IPS-15b (cell line): ENCODE data around the gene MYLK2.
"Not testable (repeated sequence)": the region's sequence is repeated elsewhere in the genome, so short reads cannot be mapped to it uniquely, and the experiment has no call there.

Experiments used
- H3K27me3 ChIP-seq: one replicate; pipeline ENCODE4 v1.6.1; 2013; ENCODE audit warnings: low read length; ENCODE audit not compliant: control insufficient read depth, insufficient read depth
- H3K36me3 ChIP-seq: one replicate; pipeline ENCODE4 v1.6.1; 2013; ENCODE audit warnings: low read length; ENCODE audit not compliant: control insufficient read depth, insufficient read depth
- H3K4me1 ChIP-seq: one replicate; pipeline ENCODE4 v1.6.1; 2013; ENCODE audit warnings: mild to moderate bottlenecking, low read length; ENCODE audit not compliant: control insufficient read depth, insufficient read depth
- H3K4me3 ChIP-seq: one replicate; pipeline ENCODE4 v1.5.1; 2013; ENCODE audit warnings: low read depth, low read length
- H3K9ac ChIP-seq: one replicate; pipeline ENCODE4 v1.6.1; 2013; ENCODE audit warnings: low read depth, mild to moderate bottlenecking, low read length
- H3K9me3 ChIP-seq: one replicate; pipeline ENCODE4 v1.6.1; 2013; ENCODE audit warnings: mild to moderate bottlenecking, low read length; ENCODE audit not compliant: control insufficient read depth, insufficient read depth

The MYLK2 gene

GRCh38 chr20:31818376-31818908 is 714 bp upstream of the MYLK2 start:
- H3K9me3 ChIP-seq, result no peaks in the 10 kb centered on the region
- no peak overlapping the region for H3K9ac ChIP-seq
- H3K36me3 ChIP-seq, result no peaks in the 10 kb centered on the region
- H3K27me3 ChIP-seq, result no peaks in the 10 kb centered on the region
- no peak overlapping the region for H3K4me3 ChIP-seq
- H3K4me1 ChIP-seq, result peaks cover 9% of the 10 kb centered on the region

- Histone ChIP-seq H3K27me3 (no peaks in the 10 kb centered on the region), H3K9me3 (no peaks in the 10 kb centered on the region), H3K9ac (no peak overlapping the region), H3K4me3 (no peak overlapping the region), H3K4me1 (peaks cover 7% of the 10 kb centered on the region), H3K36me3 (no peaks in the 10 kb centered on the region)
Observed at GRCh38 chr20:31820228-31820627, 1.1 kb downstream of the MYLK2 start.

- H3K9me3 ChIP-seq, result no peaks in the 10 kb centered on the region
- peaks cover 2% of the 10 kb centered on the region for H3K4me1 ChIP-seq
- H3K4me3 ChIP-seq, result no peak overlapping the region
- no peaks in the 10 kb centered on the region for H3K36me3 ChIP-seq
- no peaks in the 10 kb centered on the region for H3K27me3 ChIP-seq
- no peak overlapping the region for H3K9ac ChIP-seq
Observed at GRCh38 chr20:31821427-31821826, 2.3 kb downstream of the MYLK2 start.

- H3K4me1 ChIP-seq, result peaks cover 2% of the 10 kb centered on the region
- no peaks in the 10 kb centered on the region for H3K9me3 ChIP-seq
- no peaks in the 10 kb centered on the region for H3K36me3 ChIP-seq
- no peaks in the 10 kb centered on the region for H3K27me3 ChIP-seq
- H3K4me3 ChIP-seq, result no peak overlapping the region
- no peak overlapping the region for H3K9ac ChIP-seq
Observed at GRCh38 chr20:31822421-31823330, 3.5 kb downstream of the MYLK2 start.

GRCh38 chr20:31823360-31824124 is 4.4 kb downstream of the MYLK2 start:
- no peak overlapping the region for H3K4me3 ChIP-seq
- H3K9me3 ChIP-seq, result no peaks in the 10 kb centered on the region
- no peak overlapping the region for H3K9ac ChIP-seq
- no peaks in the 10 kb centered on the region for H3K36me3 ChIP-seq
- peaks cover 2% of the 10 kb centered on the region for H3K4me1 ChIP-seq
- no peaks in the 10 kb centered on the region for H3K27me3 ChIP-seq

- Histone ChIP-seq H3K4me1 (peaks cover 2% of the 10 kb centered on the region), H3K9ac (no peak overlapping the region), H3K4me3 (no peak overlapping the region), H3K27me3 (no peaks in the 10 kb centered on the region), H3K9me3 (no peaks in the 10 kb centered on the region), H3K36me3 (no peaks in the 10 kb centered on the region)
Observed at GRCh38 chr20:31824125-31824485, 4.9 kb downstream of the MYLK2 start.

GRCh38 chr20:31824554-31825313 is 5.6 kb downstream of the MYLK2 start:
- Histone ChIP-seq H3K36me3 (no peaks in the 10 kb centered on the region), H3K9ac (no peak overlapping the region), H3K4me3 (no peak overlapping the region), H3K4me1 (peaks cover 2% of the 10 kb centered on the region), H3K27me3 (no peaks in the 10 kb centered on the region), H3K9me3 (no peaks in the 10 kb centered on the region)

GRCh38 chr20:31826074-31826473 is 6.9 kb downstream of the MYLK2 start:
- Histone ChIP-seq H3K4me3 (no peak overlapping the region), H3K9me3 (no peaks in the 10 kb centered on the region), H3K9ac (no peak overlapping the region), H3K4me1 (peaks cover 2% of the 10 kb centered on the region), H3K36me3 (no peaks in the 10 kb centered on the region), H3K27me3 (no peaks in the 10 kb centered on the region)

GRCh38 chr20:31827059-31827458 is 7.9 kb downstream of the MYLK2 start:
- Histone ChIP-seq H3K4me3 (no peak overlapping the region), H3K27me3 (no peaks in the 10 kb centered on the region), H3K9ac (no peak overlapping the region), H3K4me1 (peaks cover 2% of the 10 kb centered on the region), H3K9me3 (no peaks in the 10 kb centered on the region), H3K36me3 (no peaks in the 10 kb centered on the region)

GRCh38 chr20:31828016-31828415 is 8.9 kb downstream of the MYLK2 start:
- not testable (repeated sequence) for H3K4me1 ChIP-seq, H3K9me3 ChIP-seq, H3K9ac ChIP-seq

GRCh38 chr20:31829731-31830130 is 10.6 kb downstream of the MYLK2 start:
- H3K9me3 ChIP-seq, result no peaks in the 10 kb centered on the region
- H3K27me3 ChIP-seq, result no peaks in the 10 kb centered on the region
- no peak overlapping the region for H3K9ac ChIP-seq
- H3K4me1 ChIP-seq, result no peaks in the 10 kb centered on the region
- H3K4me3 ChIP-seq, result no peak overlapping the region
- no peaks in the 10 kb centered on the region for H3K36me3 ChIP-seq

More at GRCh38 chr20:31828016-31828415, 8.9 kb downstream of the MYLK2 start:
- H3K4me3 ChIP-seq, H3K36me3 ChIP-seq, H3K27me3 ChIP-seq: not testable (repeated sequence)
